GM19455 (cell line): ENCODE results near the gene PIH1D2.
A peak's percentile ranks its signal among the peaks of the same experiment; 100 is the strongest.
"Not testable (repeated sequence)": the region's sequence is repeated elsewhere in the genome, so short reads cannot be mapped to it uniquely, and the experiment has no call there.

Source experiments
- ATAC-seq: cut with Tn5 transposase; IDR thresholded peaks from one replicate; pipeline ENCODE4 v1.9.1; 2021; ENCODE audit not compliant: unreplicated experiment

PIH1D2 gene, protein sequence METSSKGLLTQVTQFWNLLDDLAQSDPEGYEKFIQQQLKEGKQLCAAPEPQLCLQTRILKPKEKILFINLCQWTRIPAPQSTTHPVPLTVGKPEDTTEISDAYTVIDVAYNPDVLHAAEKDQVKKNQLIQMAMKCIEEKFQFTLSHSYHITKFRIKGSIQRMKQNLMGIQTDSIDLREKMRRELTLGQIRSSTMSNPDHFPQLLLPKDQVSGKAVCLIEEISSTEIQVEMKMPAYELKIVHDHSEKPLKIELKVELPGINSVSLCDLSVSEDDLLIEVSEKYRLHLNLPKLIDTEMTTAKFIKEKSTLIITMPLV

DNA sequence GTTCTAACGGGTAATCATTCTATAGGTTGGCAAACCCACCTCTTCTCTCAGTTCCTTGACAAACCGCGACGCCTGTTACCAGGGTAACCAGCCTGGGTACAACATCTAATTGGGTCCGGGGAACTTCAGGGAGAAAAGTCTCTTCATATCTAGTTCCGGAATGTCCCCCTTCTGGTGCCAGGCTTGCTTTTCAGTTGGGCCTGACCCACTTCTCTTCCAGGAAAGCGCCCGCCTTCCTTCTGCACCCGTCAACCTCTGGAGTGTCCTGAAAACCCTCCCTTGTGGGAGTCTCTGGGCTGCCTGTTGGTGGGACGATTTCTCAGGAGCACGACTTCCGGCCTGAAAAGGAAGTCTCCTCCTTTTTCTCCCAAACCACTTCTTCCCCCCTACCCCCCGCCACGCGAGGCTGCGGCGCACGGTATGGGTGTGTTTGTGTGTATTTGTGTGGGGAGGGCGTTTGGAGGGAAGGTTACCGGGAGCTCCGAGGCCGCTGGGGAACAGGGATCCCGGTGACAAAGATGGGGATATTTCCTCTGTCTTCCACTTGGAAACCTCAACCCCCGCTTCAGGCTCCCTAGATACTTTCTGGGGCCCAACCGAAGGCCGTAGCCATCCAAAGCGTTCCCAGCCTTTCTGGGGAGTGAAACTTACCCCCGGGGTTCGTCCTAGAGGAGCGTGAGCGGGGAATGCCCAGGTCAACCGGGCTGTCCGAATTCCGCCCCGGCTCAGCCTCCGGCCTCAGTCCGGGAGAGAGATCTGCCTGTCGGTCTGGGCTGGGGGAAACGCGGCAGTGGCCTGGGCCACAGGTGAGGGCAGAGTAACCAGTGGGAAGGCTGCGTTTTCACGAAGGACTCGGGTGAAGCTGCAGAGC, at the start of gene PIH1D2, which contains the start of gene NKAPD1:
Gene PIH1D2 (minus strand): TSS at position 77 of the 871 bp plus-strand sequence. CDS start 843 bp downstream, outside the sequence.
Gene NKAPD1 (plus strand): TSS at position 359 of the 871 bp plus-strand sequence. CDS start 1,276 bp downstream, outside the sequence.
- peak; percentile 87 for ATAC-seq

DNA sequence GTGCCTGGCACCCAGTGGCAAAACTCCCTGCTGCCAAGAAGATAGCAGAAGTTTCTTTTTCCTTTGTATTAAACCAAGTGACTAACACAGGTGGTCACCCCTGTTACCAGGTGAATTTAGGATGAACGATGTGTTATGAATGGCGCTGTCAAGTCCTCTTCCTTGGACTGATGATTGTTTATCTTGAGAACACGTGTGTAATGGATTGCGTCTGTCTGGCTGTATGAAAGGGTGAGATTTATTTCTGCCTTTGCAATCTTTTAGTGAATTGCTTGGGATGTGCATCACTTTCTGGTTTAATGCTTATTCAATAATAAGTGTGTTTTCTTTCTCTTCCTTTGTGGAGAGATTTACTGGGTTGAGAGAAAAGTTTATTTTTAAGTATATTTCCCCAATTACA, 49.3 kb upstream of the PIH1D2 start:
- no peak for ATAC-seq

DNA sequence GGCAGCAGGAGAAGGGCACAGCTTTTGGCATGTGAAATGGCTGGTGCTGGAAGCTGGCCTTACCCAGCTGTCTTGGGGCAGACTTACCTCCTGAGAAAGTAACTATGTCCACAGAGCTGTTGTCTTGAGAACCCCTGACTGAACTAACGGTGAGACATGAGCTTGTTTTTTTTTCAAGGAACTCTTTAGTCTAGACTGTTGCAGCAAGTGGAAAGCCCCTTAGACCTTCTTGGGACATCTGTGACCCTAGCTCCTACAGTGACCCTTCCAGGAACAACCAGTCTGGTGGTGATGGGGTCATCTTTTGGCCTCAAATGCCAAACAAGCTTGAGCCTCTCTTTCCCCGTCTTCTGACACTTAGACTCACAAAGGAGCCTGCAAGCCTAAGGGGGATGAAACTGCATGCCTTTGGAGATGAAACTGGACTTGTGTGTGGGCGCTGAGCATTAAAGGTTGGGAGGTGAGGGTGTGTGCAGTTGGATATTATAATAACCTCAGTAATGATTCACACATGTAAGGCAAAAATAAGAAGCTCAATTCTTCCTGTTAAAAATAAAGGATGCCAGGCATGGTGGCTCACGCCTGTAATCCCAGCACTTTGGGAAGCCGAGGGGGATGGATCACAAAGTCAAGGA, 48.3 kb upstream of the PIH1D2 start:
- no peak for ATAC-seq

DNA sequence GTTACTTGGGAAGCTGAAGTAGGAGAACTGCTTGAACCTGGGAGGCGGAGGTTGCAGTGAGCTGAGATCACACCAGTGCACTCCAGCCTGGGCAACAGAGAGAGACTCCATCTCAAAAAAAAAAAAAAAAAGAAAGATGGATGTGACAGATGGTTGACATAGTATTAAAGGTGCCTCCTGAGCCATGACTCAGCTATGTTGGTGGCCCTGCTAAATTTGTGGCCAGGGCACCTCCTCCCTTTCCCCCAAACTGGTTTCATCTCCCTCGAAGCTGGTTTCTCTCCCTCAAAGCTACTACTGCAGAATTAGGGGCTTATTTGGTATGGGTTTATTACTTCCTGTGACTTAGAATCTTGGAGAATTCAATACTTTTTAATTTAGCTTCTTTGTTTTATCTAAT, 44.4 kb upstream of the PIH1D2 start:
- no peak for ATAC-seq

DNA sequence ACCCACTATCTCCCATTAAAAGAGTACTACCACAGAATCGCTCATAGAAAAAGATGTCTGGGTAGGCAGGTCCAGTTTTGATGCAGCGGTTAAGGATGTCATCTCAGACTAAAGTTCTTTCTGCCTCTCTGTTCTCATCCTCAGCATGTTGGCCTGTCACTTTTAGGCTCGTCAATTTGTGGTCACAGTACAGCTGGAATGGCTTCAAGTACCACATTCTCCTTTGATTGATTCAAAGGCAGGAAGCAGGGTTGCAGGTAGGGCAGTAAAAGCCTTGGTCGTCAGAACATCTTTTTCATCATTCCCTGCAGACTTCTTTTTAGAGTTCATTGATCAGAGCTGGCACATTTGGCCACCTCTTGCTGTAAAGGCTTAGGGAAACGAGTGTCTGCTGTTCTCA, 41.6 kb upstream of the PIH1D2 start:
- ATAC-seq: no peak

DNA sequence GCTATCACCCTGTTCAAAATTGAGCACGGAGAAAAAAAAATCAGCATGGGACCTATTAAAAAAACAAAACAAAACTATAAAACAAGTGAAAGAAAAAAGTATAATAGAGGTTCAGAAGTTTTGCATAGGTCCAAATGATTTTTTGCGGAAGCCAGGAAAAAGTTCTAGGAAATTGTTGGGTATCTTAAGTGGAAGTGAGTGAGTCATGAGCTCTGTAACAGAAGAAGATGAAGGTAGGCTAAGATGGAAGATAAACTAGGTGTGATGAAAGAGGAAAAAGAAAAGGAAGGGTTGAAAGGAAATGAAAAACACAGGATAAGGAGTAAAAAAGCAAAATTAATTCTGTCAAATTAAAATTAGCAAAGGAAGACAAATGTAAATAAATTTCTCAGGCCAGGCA, 40.6 kb upstream of the PIH1D2 start:
- no peak for ATAC-seq

DNA sequence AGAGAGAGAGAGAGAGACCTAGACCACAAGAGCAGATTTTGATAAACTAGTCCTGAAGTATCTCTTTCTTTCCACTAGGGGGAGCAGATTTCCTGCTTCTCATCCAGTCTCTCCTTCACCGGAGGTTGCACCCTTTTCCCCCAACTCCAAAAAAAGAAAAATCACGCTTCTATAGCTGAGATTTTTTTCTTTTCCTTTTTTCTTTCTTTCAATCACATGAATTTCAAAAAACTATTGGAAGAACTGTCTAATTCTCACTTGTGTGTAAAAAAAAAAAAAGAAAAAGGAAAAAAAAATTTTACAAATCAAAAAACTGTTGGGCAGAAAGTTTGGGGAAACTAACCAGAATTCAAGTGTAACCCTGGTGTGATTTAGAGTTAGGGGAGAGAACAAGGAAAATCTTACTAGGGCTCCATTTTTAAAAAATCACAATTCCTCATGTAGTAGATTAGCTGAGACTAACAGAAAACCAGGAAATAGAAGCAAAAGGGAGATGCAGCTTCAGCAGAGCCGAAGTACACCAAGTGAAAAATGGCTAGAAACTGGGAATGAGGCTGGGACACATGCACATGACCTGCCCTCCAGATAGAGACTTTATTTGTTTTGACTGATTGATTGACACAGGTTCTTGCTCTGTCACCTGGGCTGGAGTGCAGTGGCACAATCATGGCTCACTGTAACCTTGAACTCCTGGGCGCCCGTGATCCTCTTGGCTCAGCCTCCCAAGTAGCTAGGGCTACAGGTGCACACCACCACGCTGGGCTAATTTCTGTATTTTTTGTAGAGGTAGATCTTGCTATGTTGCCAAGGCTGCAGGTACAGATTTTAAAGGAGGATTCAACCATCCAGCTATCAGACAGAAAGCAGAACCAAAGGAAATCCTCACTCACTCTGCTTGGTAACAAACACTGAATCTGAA, 40.0 kb upstream of the PIH1D2 start:
- ATAC-seq: peak; percentile 72

DNA sequence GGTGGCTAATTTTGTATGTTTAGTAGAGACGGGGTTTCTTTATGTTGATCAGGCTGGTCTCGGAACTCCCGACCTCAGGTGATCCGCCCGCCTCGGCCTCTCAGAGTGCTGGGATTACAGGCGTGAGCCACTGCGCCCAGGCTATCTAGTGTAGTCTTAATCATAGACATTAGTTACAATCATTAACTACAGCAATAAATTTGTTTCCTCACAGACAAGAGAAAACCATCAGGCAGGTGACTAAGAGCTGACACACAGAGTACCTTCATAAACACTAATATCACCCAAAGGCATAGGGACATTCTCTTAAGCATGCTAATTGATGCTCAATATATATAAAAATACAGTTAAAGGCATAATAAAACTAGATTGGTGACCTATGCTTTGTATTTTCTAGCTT, 32.3 kb upstream of the PIH1D2 start:
- ATAC-seq: no peak

DNA sequence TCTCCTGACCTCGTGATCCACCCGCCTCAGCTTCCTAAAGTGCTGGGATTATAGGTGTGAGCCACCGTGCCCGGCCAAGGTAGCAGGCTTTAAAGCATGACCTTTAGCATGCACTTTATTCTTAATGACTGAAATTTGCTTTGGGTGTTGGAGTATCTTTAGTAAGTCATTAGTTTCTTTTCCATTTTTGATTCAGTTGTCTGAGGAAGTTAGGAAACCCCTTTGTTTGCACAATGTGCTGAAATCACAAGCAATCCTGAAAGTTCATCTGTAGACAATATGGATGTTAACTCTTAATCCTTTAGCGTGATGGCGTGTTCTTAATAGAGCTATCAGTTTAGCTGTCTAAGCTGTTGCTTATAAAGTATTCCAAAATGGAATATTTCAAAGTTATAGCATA, 29.6 kb upstream of the PIH1D2 start:
- ATAC-seq: no peak

DNA sequence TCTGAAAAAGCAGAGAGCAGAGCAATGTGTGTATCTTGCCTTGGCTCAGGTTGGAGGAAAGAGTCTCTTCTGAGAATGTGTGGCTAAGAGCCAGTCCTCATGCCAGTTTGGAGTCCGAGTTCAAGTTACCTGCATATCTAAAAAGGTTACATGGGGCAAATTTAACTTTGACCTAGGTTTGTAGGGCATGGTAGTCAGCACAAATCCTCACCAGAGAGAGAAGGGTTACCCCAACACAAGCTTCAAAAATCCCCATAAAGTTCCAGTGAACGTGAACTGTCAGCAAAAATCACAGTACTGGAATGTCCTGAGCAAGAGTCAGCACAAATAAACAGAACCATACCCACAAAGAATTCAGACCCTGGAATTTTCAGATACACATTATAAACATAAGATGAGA, 26.6 kb upstream of the PIH1D2 start:
- ATAC-seq: no peak

DNA sequence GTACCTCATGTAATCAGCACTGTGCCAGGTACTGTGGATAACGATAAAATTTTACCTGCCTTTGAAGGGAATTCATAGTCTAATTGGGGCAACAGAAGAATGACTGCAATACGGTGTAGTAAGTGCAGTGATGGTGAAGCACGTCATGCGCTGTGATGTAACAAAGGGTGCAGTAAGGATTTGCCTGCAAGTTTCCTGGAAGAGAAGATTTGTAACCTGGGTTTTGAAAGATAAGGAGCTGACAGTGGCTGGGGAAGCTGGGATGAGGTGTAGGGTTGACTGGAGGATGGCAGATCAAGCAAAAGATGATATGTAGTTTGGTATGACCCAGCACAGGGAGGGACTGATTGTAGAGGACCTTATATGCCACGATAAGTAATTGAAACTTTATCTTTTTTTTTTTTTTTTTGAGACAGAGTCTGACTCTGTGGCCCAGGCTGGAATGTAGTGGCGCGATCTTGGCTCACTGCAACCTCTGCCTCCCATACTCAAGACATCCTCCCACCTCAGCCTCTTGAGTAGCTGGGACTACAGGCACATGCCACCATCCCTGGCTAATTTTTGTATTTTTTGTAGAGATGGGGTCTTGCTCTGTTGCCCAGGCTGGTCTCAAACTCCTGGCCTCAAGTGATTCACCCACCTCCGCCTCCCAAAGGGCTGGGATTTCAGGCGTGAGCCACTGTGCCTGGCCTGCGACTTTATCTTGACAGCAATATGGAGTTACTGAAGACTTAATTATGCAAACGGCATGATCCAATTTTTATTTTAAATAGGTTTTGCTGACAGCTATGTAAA, 24.1 kb upstream of the PIH1D2 start:
- no peak for ATAC-seq

DNA sequence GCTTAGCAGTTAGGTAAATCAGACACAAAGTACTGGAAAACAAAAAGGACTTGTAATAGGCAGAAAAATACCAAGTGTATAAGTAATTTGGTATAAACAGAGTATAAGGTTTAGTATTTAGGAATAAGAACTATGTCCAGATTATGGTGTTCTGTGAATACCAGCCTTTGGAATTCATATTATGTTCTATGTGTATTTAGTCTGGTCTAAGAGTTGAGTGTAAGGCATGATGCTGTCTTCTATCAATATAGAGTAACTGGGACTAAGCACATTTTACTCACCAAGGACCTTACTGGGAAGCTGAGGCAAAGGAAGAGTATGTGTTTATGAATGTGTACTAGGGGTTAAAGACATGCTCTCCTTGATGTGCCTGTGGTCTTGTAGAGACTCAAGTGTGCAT, 22.4 kb upstream of the PIH1D2 start:
- no peak for ATAC-seq

DNA sequence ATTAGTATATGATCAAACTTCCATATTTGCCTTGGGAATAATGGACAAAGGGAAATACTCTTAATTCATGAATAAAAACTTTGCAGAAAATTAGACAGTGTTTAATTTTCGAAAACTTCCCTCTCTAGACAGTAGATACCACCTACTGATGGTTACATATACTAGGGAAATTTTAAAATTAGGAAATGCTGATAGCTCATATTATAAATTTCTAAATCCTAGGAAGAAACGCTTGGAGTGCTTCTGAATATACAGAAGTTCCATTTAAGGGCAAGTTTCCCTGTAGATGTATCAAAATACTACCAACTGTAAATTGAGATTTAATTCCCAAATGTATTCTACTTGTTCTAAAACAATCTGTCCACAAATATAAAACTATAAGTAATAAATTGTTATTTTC, 21.5 kb upstream of the PIH1D2 start:
- not testable (repeated sequence) for ATAC-seq

DNA sequence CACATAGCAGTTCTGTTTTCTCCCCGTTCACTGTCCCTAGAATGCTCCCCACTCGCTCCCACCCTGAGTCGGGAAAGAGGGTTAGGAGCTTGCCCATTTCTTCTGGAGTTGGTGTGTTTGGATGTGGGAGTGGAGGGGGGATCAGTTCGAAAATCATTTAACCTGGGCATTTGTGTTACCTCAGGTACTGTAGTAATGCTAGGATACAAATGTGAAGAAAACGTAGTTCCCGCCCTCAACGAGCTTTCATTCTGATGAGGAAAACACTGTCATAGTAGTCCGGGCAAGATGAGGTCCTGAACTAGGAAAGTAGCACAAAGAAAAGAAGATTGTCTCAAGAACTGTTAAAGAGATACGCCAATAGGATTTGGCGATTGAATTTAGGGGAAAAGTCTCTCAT, 13.4 kb upstream of the PIH1D2 start:
- ATAC-seq: no peak

DNA sequence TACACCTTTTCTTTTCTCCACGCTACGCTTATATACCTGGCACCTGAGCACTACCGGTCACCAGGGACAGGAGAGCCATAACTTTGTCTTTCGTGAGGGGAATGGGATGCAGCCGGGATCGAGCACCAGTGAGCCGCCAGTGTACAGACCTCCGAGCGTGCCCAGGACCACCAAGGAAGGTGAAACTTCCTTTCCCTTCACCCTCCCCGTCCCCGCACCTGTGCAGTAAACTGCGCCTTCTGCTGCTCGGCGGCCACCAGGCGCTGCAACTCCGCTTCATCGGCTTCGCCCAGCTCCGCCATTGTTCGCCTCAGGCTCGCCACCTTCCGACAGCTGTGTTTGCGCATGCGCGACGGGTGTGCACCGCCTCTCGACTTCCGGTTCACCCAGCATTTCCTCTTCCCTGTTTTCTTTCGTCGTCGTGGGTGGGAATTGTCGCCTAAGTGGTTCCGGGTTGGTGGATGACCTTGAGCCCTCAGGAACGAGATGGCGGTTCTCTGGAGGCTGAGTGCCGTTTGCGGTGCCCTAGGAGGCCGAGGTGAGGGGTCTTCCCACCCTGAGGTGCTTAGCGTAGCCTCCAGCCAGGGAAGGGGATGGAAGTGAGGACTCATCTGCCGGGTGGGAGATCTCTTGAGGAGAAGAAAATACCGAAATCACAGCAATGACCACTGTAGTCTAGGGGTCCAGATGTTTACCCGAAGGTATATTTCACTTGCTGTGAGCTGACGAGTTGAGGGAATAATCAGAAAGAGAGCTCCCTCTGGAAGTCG, 12.8 kb upstream of the PIH1D2 start, which contains the start of the genes SDHD and TIMM8B:
Gene SDHD (plus strand): TSS at position 452 of the 770 bp plus-strand sequence. CDS start 35 bp downstream, at position 487.
Gene TIMM8B (minus strand): TSS at position 335 of the 770 bp plus-strand sequence. CDS start 33 bp downstream, at position 302.
- peak; percentile 91 for ATAC-seq

DNA sequence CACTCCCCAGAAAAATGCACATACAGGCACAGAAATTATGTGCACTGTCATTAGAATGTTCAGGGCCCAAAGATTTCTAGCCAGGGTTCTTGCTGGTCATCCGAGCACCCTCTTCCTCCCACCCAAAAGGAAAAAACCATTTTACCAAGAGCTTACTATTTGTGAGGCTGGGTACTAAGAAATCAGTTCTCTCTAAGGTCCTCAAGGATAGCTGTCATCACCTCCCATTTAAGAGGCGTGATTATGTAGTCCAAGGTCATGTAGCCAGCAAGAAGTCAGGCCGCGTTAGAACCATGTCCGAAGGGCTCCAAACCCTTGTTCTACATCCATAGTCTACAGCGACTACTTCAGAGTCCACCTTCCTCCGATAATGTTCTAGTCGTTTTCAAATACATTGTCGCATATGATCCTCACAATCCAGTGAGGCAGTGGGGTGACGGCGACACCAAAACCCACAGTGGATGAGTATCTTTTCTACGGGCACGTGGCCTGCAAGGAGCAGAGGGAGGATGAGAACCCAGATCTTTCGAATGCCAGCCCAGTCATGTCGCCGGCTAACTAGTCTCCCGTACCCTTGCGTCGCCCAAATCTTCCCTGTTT, 12.1 kb upstream of the PIH1D2 start:
- peak; percentile 42 for ATAC-seq

DNA sequence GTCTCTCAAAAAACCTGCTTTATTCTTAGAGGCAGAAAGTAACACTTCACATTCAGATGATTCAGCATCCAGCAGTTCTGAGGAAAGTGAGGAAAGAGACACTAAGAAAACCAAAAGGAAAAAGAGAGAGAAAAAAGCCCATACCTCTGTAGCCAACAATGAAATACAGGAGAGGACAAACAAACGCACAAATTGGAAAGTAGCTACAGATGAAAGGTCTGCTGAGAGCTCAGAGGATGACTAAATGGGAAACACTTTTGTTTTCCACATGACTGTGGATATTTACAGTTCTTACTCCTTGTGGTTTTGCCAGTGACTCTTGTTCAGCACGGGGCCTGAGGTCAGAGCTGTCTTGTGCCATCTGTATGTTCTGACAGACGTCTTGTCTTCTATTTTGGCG, 8.9 kb upstream of the PIH1D2 start:
- no peak for ATAC-seq

DNA sequence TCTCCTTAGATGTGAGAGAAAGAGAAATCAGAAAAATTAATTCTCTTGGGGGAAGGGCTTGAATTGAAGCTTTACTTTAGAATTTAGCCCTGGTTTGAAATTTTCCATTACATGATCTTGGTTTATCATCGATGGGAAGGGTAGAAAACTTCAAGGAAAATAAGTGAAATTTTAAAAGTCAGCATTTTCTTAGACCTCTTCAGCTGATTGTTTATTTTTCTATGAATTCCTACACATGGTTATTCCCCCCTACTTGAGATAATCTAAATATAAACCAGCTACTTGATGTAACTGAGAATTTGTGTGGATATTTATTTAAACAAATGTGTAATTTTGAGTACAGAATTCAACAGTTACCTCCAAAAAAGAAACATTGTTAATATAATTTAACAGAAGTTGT, 10.9 kb downstream of the PIH1D2 start:
- no peak for ATAC-seq
